Panc1 (cell line): Measurements from ENCODE around the gene NUDT3. TPM values are rescaled to one million over a fixed set of nuclear protein-coding genes. Genes with fewer than 3 reads are reported as not detected.

ENCODE experiments used
- ATAC-seq: fragments of 200-7000 bp; cut with Tn5 transposase; 2 replicates; pipeline ENCODE4 v1.9.1; 2020; ENCODE audit warnings: mild to moderate bottlenecking, moderate library complexity
- BruUV-seq: library from RNA; stranded (reverse); fragments of 400-500 nt; replicated peaks from 2 replicates; lab custom pipeline; 2021; lab: Mats Ljungman, UMichigan
- CTCF ChIA-PET: fragments of 300-600 bp; sonication (Branson Sonifier 250); formaldehyde crosslinking; loops from one replicate; lab custom pipeline; 2022; ENCODE audit warnings: antibody characterized with exemption; lab: Charles Lee
- POLR2A ChIA-PET: fragments of 300-600 bp; sonication (Branson Sonifier 250); formaldehyde crosslinking; loops from one replicate; lab custom pipeline; 2022; ENCODE audit warnings: antibody characterized with exemption; lab: Charles Lee
- DNase-seq: peaks from one replicate; pipeline ENCODE4 v3.0.0-alpha.2; 2010; ENCODE audit warnings: low read depth, low spot score
- H3K27ac ChIP-seq: 2 replicates; pipeline ENCODE4 v1.5.1; 2011; ENCODE audit warnings: mild to moderate bottlenecking, low read length, inconsistent platforms
- H3K27me3 ChIP-seq: fragments of 200-500 bp; sonication (Bioruptor generic); 2 replicates; pipeline ENCODE4 v1.6.0; 2014; ENCODE audit warnings: low read length, inconsistent platforms; ENCODE audit not compliant: control insufficient read depth, insufficient read depth
- H3K36me3 ChIP-seq: fragments of 200-500 bp; sonication (Bioruptor generic); 2 replicates; pipeline ENCODE4 v1.5.1; 2014; ENCODE audit warnings: inconsistent platforms, mild to moderate bottlenecking, low read length, moderate library complexity; ENCODE audit not compliant: control insufficient read depth, insufficient read depth
- H3K4me1 ChIP-seq: 2 replicates; pipeline ENCODE4 v1.5.1; 2011; ENCODE audit warnings: inconsistent platforms, mild to moderate bottlenecking, low read length, moderate library complexity; ENCODE audit not compliant: control insufficient read depth, insufficient read depth
- H3K4me3 ChIP-seq, 2 experiments: 2 replicates each; pipeline ENCODE4 v1.5.1; 2011 to 2012; ENCODE audit warnings: low read depth in 2 of 2, low read length in 2 of 2, mild to moderate bottlenecking in 2 of 2, inconsistent platforms in 1 of 2, moderate library complexity in 1 of 2
- H3K9me3 ChIP-seq: fragments of 200-500 bp; sonication (Bioruptor generic); 2 replicates; pipeline ENCODE4 v1.5.1; 2014; ENCODE audit warnings: low read depth, mild to moderate bottlenecking, inconsistent platforms, low read length, moderate library complexity; ENCODE audit not compliant: control insufficient read depth, insufficient read depth
- CTCF ChIP-seq: fragments of 450-650 bp; IDR thresholded peaks from 2 replicates; pipeline ENCODE4 v1.5.1; 2017; ENCODE audit warnings: mild to moderate bottlenecking
- POLR2AphosphoS5 ChIP-seq: IDR thresholded peaks from 2 replicates; pipeline ENCODE4 v1.6.1; 2012; ENCODE audit warnings: mild to moderate bottlenecking, low read depth, low read length, moderate library complexity
- SIN3A ChIP-seq: IDR thresholded peaks from 2 replicates; pipeline ENCODE4 v1.6.1; 2012; ENCODE audit warnings: low read depth, mild to moderate bottlenecking, low read length, moderate library complexity, borderline replicate concordance; ENCODE audit not compliant: insufficient read depth
- TCF7L2 ChIP-seq: IDR thresholded peaks from 2 replicates; pipeline ENCODE4 v1.6.1; 2011; ENCODE audit warnings: mild to moderate bottlenecking, low read depth, low read length, inconsistent platforms
- in situ Hi-C: cut with HindIII; loops from 2 replicates; pipeline ENCODE4 v1.10.0; 2016; ENCODE audit warnings: low sequenced_read_pairs, low pct_unique_long_range_greater_than_20kb
- intact Hi-C: fragments of 100-400 bp; cut with micrococcal nuclease; formaldehyde crosslinking; loops from one replicate; pipeline ENCODE4 v1.10.0; 2022; ENCODE audit not compliant: unreplicated experiment
- total RNA-seq: library from RNA; stranded (reverse); gene quantifications from one replicate; pipeline ENCODE4 v1.2.1, GENCODE V29; 2021; ENCODE audit not compliant: unreplicated experiment
- TF ChIP-seq, protein P1 (sequence below), 2 experiments: IDR thresholded peaks; 2 replicates each; pipeline ENCODE4 v1.6.1; 2011 to 2012; ENCODE audit warnings: low read depth in 2 of 2, control low read depth in 1 of 2, low read length in 1 of 2, mild to moderate bottlenecking in 1 of 2, moderate library complexity in 1 of 2; ENCODE audit not compliant: insufficient read depth in 1 of 2

NUDT3 gene
- total RNA-seq, 1 experiment from 2014 or later = 25.9 TPM

- Histone ChIP-seq H3K27me3 (no peaks in the 10 kb centered on the region), H3K9me3 (no peaks in the 10 kb centered on the region), H3K27ac (no peak overlapping the region), H3K4me3 (no peak overlapping the region), H3K36me3 (no peaks in the 10 kb centered on the region), H3K4me1 (peaks cover 22% of the 10 kb centered on the region)
- in situ Hi-C loops (no loop called here), intact Hi-C loops (no loop called here)
- DNase-seq = no peak
- no peak for ATAC-seq
- no TSS peak for BruUV-seq
- CTCF ChIA-PET = no interaction called here
- POLR2A ChIA-PET = no interaction called here
- TF ChIP-seq POLR2AphosphoS5 (no peak), SIN3A (no peak), CTCF (no peak), TCF7L2 (no peak)
- TF ChIP-seq, protein P1, sequence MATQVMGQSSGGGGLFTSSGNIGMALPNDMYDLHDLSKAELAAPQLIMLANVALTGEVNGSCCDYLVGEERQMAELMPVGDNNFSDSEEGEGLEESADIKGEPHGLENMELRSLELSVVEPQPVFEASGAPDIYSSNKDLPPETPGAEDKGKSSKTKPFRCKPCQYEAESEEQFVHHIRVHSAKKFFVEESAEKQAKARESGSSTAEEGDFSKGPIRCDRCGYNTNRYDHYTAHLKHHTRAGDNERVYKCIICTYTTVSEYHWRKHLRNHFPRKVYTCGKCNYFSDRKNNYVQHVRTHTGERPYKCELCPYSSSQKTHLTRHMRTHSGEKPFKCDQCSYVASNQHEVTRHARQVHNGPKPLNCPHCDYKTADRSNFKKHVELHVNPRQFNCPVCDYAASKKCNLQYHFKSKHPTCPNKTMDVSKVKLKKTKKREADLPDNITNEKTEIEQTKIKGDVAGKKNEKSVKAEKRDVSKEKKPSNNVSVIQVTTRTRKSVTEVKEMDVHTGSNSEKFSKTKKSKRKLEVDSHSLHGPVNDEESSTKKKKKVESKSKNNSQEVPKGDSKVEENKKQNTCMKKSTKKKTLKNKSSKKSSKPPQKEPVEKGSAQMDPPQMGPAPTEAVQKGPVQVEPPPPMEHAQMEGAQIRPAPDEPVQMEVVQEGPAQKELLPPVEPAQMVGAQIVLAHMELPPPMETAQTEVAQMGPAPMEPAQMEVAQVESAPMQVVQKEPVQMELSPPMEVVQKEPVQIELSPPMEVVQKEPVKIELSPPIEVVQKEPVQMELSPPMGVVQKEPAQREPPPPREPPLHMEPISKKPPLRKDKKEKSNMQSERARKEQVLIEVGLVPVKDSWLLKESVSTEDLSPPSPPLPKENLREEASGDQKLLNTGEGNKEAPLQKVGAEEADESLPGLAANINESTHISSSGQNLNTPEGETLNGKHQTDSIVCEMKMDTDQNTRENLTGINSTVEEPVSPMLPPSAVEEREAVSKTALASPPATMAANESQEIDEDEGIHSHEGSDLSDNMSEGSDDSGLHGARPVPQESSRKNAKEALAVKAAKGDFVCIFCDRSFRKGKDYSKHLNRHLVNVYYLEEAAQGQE (IDR thresholded peaks at IDR 0.05; ENCODE audit: insufficient read depth in 1 of 2, low read depth in 2 of 2, low read length in 1 of 2) = no peak
Observed at GRCh38 chr6:34230653-34231371, 161.7 kb downstream of the NUDT3 start.

DNA sequence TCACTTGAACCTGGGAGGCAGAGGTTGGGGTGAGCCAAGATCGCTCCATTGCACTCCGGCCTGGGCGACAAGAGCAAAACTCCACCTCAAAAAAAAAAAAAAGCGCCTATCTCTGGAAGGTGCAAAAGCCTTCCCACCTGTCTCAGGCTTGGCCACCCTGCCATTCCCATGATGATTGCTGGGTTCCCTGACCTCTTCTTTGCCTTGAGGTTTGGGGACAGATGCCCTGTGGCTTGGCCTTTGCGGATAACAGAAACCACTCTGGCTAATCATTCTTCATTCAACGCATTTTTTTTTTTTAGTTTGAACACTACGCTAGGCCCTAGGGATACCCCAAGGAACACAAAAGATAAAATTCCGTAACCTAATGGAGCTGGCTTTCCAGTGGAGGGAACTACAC, 162.6 kb downstream of the NUDT3 start:
- no peaks in the 10 kb centered on the region for H3K27me3 ChIP-seq
- H3K36me3 ChIP-seq = no peaks in the 10 kb centered on the region
- no peak overlapping the region for H3K27ac ChIP-seq
- H3K4me1 ChIP-seq = peaks cover 19% of the 10 kb centered on the region
- DNase-seq (no peak), ATAC-seq (no peak)
- in situ Hi-C loops = no loop called here
- intact Hi-C loops = no loop called here
- POLR2A ChIA-PET = no interaction called here
- no peak for TF ChIP-seq CTCF
- TF ChIP-seq SIN3A = no peak
- no peak for TF ChIP-seq TCF7L2
- no peak for TF ChIP-seq POLR2AphosphoS5
- TF ChIP-seq, protein P1 (IDR thresholded peaks at IDR 0.05; ENCODE audit: insufficient read depth in 1 of 2, low read depth in 2 of 2, low read length in 1 of 2) = no peak
- no peaks in the 10 kb centered on the region for H3K9me3 ChIP-seq
- H3K4me3 ChIP-seq = no peak overlapping the region
- BruUV-seq = no TSS peak
- CTCF ChIA-PET = interaction anchor here (1.6 kb wide), 1 partner anchor 34 kb away, joined by 5 read pairs; no protein-coding TSS in a partner anchor
